T-helper 2 cell treated with Interferon-gamma antibody and Interleukin-4, amounts not matched to agents 5 μg/mL and 100 μg/mL, for 36 hours (primary cell): ENCODE data around the gene DMXL1.

Experiments
- DNase-seq: peaks from one replicate; pipeline ENCODE4 v3.0.0; 2021; ENCODE audit warnings: low spot score
- H3K27ac Mint-ChIP-seq: one replicate; pipeline ENCODE4 v1.8.0; 2021; ENCODE audit warnings: mild to moderate bottlenecking, mixed read lengths
- H3K27me3 Mint-ChIP-seq: one replicate; pipeline ENCODE4 v1.8.0; 2021; ENCODE audit warnings: low read depth, mixed read lengths
- H3K36me3 Mint-ChIP-seq: one replicate; pipeline ENCODE4 v1.8.0; 2021; ENCODE audit warnings: low read depth, mixed read lengths
- H3K4me1 Mint-ChIP-seq: one replicate; pipeline ENCODE4 v1.8.0; 2021; ENCODE audit warnings: low read depth, mixed read lengths
- H3K4me3 Mint-ChIP-seq: one replicate; pipeline ENCODE4 v1.8.0; 2022; ENCODE audit warnings: mild to moderate bottlenecking, moderate library complexity, mixed read lengths
- H3K9me3 Mint-ChIP-seq: one replicate; pipeline ENCODE4 v1.8.0; 2021; ENCODE audit warnings: mixed read lengths

DMXL1 gene

GRCh38 chr5:119268387-119269060 is 197.6 kb downstream of the DMXL1 start:
- Mint-ChIP-seq H3K4me3 (peak overlapping the region; percentile 100), H3K27me3 (no peaks in the 10 kb centered on the region), H3K4me1 (peaks cover 57% of the 10 kb centered on the region), H3K27ac (peak overlapping the region; percentile 97), H3K36me3 (peaks cover 25% of the 10 kb centered on the region), H3K9me3 (peaks cover 6% of the 10 kb centered on the region)
- peak; percentile 94 for DNase-seq

GRCh38 chr5:119269061-119269944 is 198.4 kb downstream of the DMXL1 start:
- Mint-ChIP-seq H3K4me1 (peaks cover 64% of the 10 kb centered on the region), H3K9me3 (no peaks in the 10 kb centered on the region), H3K27ac (peak overlapping the region; percentile 97), H3K36me3 (peaks cover 25% of the 10 kb centered on the region), H3K27me3 (no peaks in the 10 kb centered on the region), H3K4me3 (peak overlapping the region; percentile 100)
- peak; percentile 51 for DNase-seq

GRCh38 chr5:119270121-119270565 is 199.3 kb downstream of the DMXL1 start:
- no peaks in the 10 kb centered on the region for H3K9me3 Mint-ChIP-seq
- peak overlapping the region; percentile 97 for H3K27ac Mint-ChIP-seq
- H3K4me3 Mint-ChIP-seq = peak overlapping the region; percentile 100
- peaks cover 72% of the 10 kb centered on the region for H3K4me1 Mint-ChIP-seq
- no peak for DNase-seq
- H3K27me3 Mint-ChIP-seq = no peaks in the 10 kb centered on the region
- peaks cover 32% of the 10 kb centered on the region for H3K36me3 Mint-ChIP-seq

- H3K36me3 Mint-ChIP-seq = peaks cover 35% of the 10 kb centered on the region
- peak overlapping the region; percentile 81 for H3K27ac Mint-ChIP-seq
- DNase-seq = no peak
- peak overlapping the region; percentile 100 for H3K4me3 Mint-ChIP-seq
- H3K9me3 Mint-ChIP-seq = no peaks in the 10 kb centered on the region
- H3K4me1 Mint-ChIP-seq = peaks cover 75% of the 10 kb centered on the region
- H3K27me3 Mint-ChIP-seq = no peaks in the 10 kb centered on the region
Measured at GRCh38 chr5:119270960-119271757, 200.3 kb downstream of the DMXL1 start.

GRCh38 chr5:119271758-119272730 is 201.2 kb downstream of the DMXL1 start:
- DNase-seq = no peak

GRCh38 chr5:119273391-119273839 is 202.5 kb downstream of the DMXL1 start:
- Mint-ChIP-seq H3K27ac (peak overlapping the region; percentile 89), H3K4me3 (peak overlapping the region; percentile 100), H3K27me3 (no peaks in the 10 kb centered on the region), H3K9me3 (no peaks in the 10 kb centered on the region), H3K36me3 (peaks cover 46% of the 10 kb centered on the region), H3K4me1 (peaks cover 81% of the 10 kb centered on the region)
- DNase-seq = no peak

More at GRCh38 chr5:119271758-119272730, 201.2 kb downstream of the DMXL1 start:
- Mint-ChIP-seq H3K9me3 (no peaks in the 10 kb centered on the region), H3K36me3 (peaks cover 40% of the 10 kb centered on the region), H3K27me3 (no peaks in the 10 kb centered on the region), H3K27ac (peak overlapping the region; percentile 81), H3K4me3 (peak overlapping the region; percentile 100), H3K4me1 (peaks cover 77% of the 10 kb centered on the region)

GRCh38 chr5:119274030-119274766 is 203.3 kb downstream of the DMXL1 start:
- no peak for DNase-seq
- Mint-ChIP-seq H3K36me3 (peaks cover 52% of the 10 kb centered on the region), H3K27ac (peak overlapping the region; percentile 89), H3K27me3 (no peaks in the 10 kb centered on the region), H3K4me1 (peaks cover 88% of the 10 kb centered on the region), H3K9me3 (no peaks in the 10 kb centered on the region), H3K4me3 (peak overlapping the region; percentile 100)

- no peaks in the 10 kb centered on the region for H3K9me3 Mint-ChIP-seq
- peak overlapping the region; percentile 100 for H3K4me3 Mint-ChIP-seq
- peaks cover 92% of the 10 kb centered on the region for H3K4me1 Mint-ChIP-seq
- H3K27ac Mint-ChIP-seq = peak overlapping the region; percentile 89
- peaks cover 53% of the 10 kb centered on the region for H3K36me3 Mint-ChIP-seq
- no peak for DNase-seq
- H3K27me3 Mint-ChIP-seq = no peaks in the 10 kb centered on the region
Measured at GRCh38 chr5:119274767-119275130, 203.9 kb downstream of the DMXL1 start.

GRCh38 chr5:119275146-119275545 is 204.3 kb downstream of the DMXL1 start:
- DNase-seq = no peak
- H3K36me3 Mint-ChIP-seq = peaks cover 53% of the 10 kb centered on the region
- H3K27ac Mint-ChIP-seq = peak overlapping the region; percentile 89
- H3K27me3 Mint-ChIP-seq = no peaks in the 10 kb centered on the region
- peak overlapping the region; percentile 100 for H3K4me3 Mint-ChIP-seq
- H3K4me1 Mint-ChIP-seq = peaks cover 92% of the 10 kb centered on the region
- no peaks in the 10 kb centered on the region for H3K9me3 Mint-ChIP-seq

- no peaks in the 10 kb centered on the region for H3K27me3 Mint-ChIP-seq
- peak overlapping the region; percentile 89 for H3K27ac Mint-ChIP-seq
- no peak for DNase-seq
- H3K4me1 Mint-ChIP-seq = peaks cover 93% of the 10 kb centered on the region
- H3K9me3 Mint-ChIP-seq = no peaks in the 10 kb centered on the region
- H3K36me3 Mint-ChIP-seq = peaks cover 56% of the 10 kb centered on the region
- H3K4me3 Mint-ChIP-seq = peak overlapping the region; percentile 100
Measured at GRCh38 chr5:119275601-119276173, 204.8 kb downstream of the DMXL1 start.

GRCh38 chr5:119276978-119277377 is 206.1 kb downstream of the DMXL1 start:
- no peaks in the 10 kb centered on the region for H3K9me3 Mint-ChIP-seq
- H3K27me3 Mint-ChIP-seq = no peaks in the 10 kb centered on the region
- H3K36me3 Mint-ChIP-seq = peaks cover 59% of the 10 kb centered on the region
- H3K4me3 Mint-ChIP-seq = peak overlapping the region; percentile 16
- H3K4me1 Mint-ChIP-seq = peaks cover 92% of the 10 kb centered on the region
- DNase-seq = no peak
- peak overlapping the region; percentile 67 for H3K27ac Mint-ChIP-seq

GRCh38 chr5:119279093-119279492 is 208.2 kb downstream of the DMXL1 start:
- no peaks in the 10 kb centered on the region for H3K27me3 Mint-ChIP-seq
- H3K9me3 Mint-ChIP-seq = no peaks in the 10 kb centered on the region
- H3K36me3 Mint-ChIP-seq = peaks cover 78% of the 10 kb centered on the region
- peak overlapping the region; percentile 32 for H3K4me3 Mint-ChIP-seq
- peaks cover 92% of the 10 kb centered on the region for H3K4me1 Mint-ChIP-seq
- peak overlapping the region; percentile 31 for H3K27ac Mint-ChIP-seq
- DNase-seq = no peak
